Measurements from ENCODE around the gene LIPH. TPM values are rescaled to one million over a fixed set of nuclear protein-coding genes. Genes with fewer than 3 reads are reported as not detected.

Gene LIPH
- total RNA-seq, 1 donor from 2014 or later: not detected

DNA sequence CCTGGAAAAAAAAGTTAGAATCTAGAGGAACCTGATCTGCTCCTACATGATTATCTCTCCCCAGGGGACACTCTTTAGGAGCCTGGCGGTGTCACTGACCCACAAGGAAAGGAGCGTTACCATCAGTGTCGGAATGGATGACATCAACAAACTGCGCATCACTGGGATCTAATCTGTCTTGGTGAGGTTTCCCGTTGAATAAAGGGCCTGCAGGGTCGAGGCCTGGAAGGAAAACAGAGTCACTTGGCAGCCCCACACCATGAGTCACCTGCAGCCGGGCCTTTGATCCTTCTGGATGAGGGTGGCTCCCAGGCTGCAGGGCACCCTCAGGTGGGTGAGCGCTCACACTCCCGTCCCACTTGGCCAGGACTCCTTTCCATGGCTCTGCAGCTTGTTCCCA lies 25.0 kb downstream of the LIPH start:
- H3K27me3 Mint-ChIP-seq: peaks cover 13% of the 10 kb centered on the region
- H3K36me3 Mint-ChIP-seq (ENCODE audit: low read depth): no peaks in the 10 kb centered on the region
- no peak for TF ChIP-seq CTCF (IDR thresholded peaks at IDR 0.05)
- H3K4me1 Mint-ChIP-seq: no peaks in the 10 kb centered on the region
- ChIA-PET POLR2A (no interaction called here), CTCF (no interaction called here)
- DNase-seq: no peak
- no peak for ATAC-seq (ENCODE audit: low read depth)
- intact Hi-C loops (cut with micrococcal nuclease): no loop called here
- no peaks in the 10 kb centered on the region for H3K9me3 Mint-ChIP-seq
- no peak overlapping the region for H3K27ac Mint-ChIP-seq
- no peak overlapping the region for H3K4me3 Mint-ChIP-seq

GRCh38 chr3:185526349-185526951 lies 25.9 kb downstream of the LIPH start:
- H3K27ac Mint-ChIP-seq: no peak overlapping the region
- no peak overlapping the region for H3K4me3 Mint-ChIP-seq
- intact Hi-C loops (cut with micrococcal nuclease): no loop called here
- no peaks in the 10 kb centered on the region for H3K9me3 Mint-ChIP-seq
- no peaks in the 10 kb centered on the region for H3K4me1 Mint-ChIP-seq
- CTCF ChIA-PET: no interaction called here
- peaks cover 14% of the 10 kb centered on the region for H3K27me3 Mint-ChIP-seq
- DNase-seq: no peak
- no peak for ATAC-seq (ENCODE audit: low read depth)
- no peak for TF ChIP-seq CTCF (IDR thresholded peaks at IDR 0.05)
- no peaks in the 10 kb centered on the region for H3K36me3 Mint-ChIP-seq (ENCODE audit: low read depth)
- POLR2A ChIA-PET: no interaction called here

- peaks cover 21% of the 10 kb centered on the region for H3K27me3 Mint-ChIP-seq
These were observed 30.8 kb downstream of the LIPH start for GRCh38 chr3:185521349-185522138.

GRCh38 chr3:185519021-185519420 lies 33.4 kb downstream of the LIPH start:
- no peak overlapping the region for H3K4me3 Mint-ChIP-seq
- no peak for ATAC-seq (ENCODE audit: low read depth)
- CTCF ChIA-PET: no interaction called here

More at GRCh38 chr3:185521349-185522138, 30.8 kb downstream of the LIPH start:
- Mint-ChIP-seq H3K9me3 (no peaks in the 10 kb centered on the region), H3K27ac (no peak overlapping the region), H3K36me3 (ENCODE audit: low read depth) (no peaks in the 10 kb centered on the region), H3K4me3 (no peak overlapping the region), H3K4me1 (no peaks in the 10 kb centered on the region)
- intact Hi-C loops (cut with micrococcal nuclease): no loop called here
- no peak for ATAC-seq (ENCODE audit: low read depth)
- no peak for DNase-seq
- no peak for TF ChIP-seq CTCF (IDR thresholded peaks at IDR 0.05)
- CTCF ChIA-PET: no interaction called here
- POLR2A ChIA-PET: interaction anchor here (0.5 to 0.7 kb wide), 3 partner anchors 69 to 946 kb away, joined by 3 to 9 read pairs (median 4); no protein-coding TSS in a partner anchor

More at GRCh38 chr3:185519021-185519420, 33.4 kb downstream of the LIPH start:
- no peak overlapping the region for H3K27ac Mint-ChIP-seq
- peaks cover 14% of the 10 kb centered on the region for H3K27me3 Mint-ChIP-seq
- no peaks in the 10 kb centered on the region for H3K9me3 Mint-ChIP-seq
- H3K36me3 Mint-ChIP-seq (ENCODE audit: low read depth): no peaks in the 10 kb centered on the region
- TF ChIP-seq CTCF (IDR thresholded peaks at IDR 0.05): no peak
- no peaks in the 10 kb centered on the region for H3K4me1 Mint-ChIP-seq
- POLR2A ChIA-PET: no interaction called here
- intact Hi-C loops (cut with micrococcal nuclease): no loop called here
- DNase-seq: no peak
